CD4-positive, alpha-beta memory T cell (primary cell): ENCODE data around the gene USP49. TPM values are rescaled to one million over a fixed set of nuclear protein-coding genes. Genes with fewer than 3 reads are reported as not detected.

Experiments used
- CTCF ChIA-PET: fragments of 350-600 bp; sonication (Branson Sonifier 250); formaldehyde crosslinking; loops from one replicate; lab custom pipeline; 2021; ENCODE audit warnings: inconsistent platforms; ENCODE audit not compliant: partially characterized antibody; lab: Charles Lee
- POLR2A ChIA-PET: fragments of 350-600 bp; sonication (Branson Sonifier 250); formaldehyde crosslinking; loops from one replicate; lab custom pipeline; 2021; ENCODE audit not compliant: partially characterized antibody; lab: Charles Lee
- DNase-seq, 5 donors: peaks; one replicate each; pipeline versions ENCODE4 v3.0.0 to v3.0.0-alpha.2; 2020 to 2022; ENCODE audit warnings: mixed read lengths in 1 of 5
- H3K27ac ChIP-seq: one replicate; pipeline ENCODE4 v1.7.0; 2013; ENCODE audit warnings: low read depth, low read length
- H3K27me3 ChIP-seq: 2 replicates; pipeline ENCODE4 v1.7.0; 2013; ENCODE audit warnings: mild to moderate bottlenecking, low read length, moderate library complexity; ENCODE audit not compliant: insufficient read depth
- H3K36me3 ChIP-seq: 2 replicates; pipeline ENCODE4 v1.7.0; 2013; ENCODE audit warnings: mild to moderate bottlenecking, low read length, moderate library complexity; ENCODE audit not compliant: insufficient read depth
- H3K4me1 ChIP-seq: 2 replicates; pipeline ENCODE4 v1.7.0; 2013; ENCODE audit warnings: mild to moderate bottlenecking, low read length, moderate library complexity; ENCODE audit not compliant: insufficient read depth
- H3K4me3 ChIP-seq, 2 donors: one replicate each; pipeline ENCODE4 v1.7.0; 2013; ENCODE audit warnings: low read length in 2 of 2, mild to moderate bottlenecking in 1 of 2
- H3K9me3 ChIP-seq, 2 donors: one replicate each; pipeline ENCODE4 v1.7.0; 2013; ENCODE audit warnings: low read length in 2 of 2, control low read depth in 1 of 2; ENCODE audit not compliant: control insufficient read depth in 1 of 2
- H3K27ac Mint-ChIP-seq, 7 donors: one replicate each; pipeline ENCODE4 v1.8.0; 2020 to 2021; ENCODE audit warnings: mixed read lengths in 7 of 7, mild to moderate bottlenecking in 6 of 7, inconsistent platforms in 3 of 7, moderate library complexity in 3 of 7
- H3K27me3 Mint-ChIP-seq, 2 donors: one replicate each; pipeline ENCODE4 v1.8.0; 2020 to 2021; ENCODE audit warnings: mixed read lengths in 2 of 2
- H3K36me3 Mint-ChIP-seq, 2 donors: one replicate each; pipeline ENCODE4 v1.8.0; 2020 to 2021; ENCODE audit warnings: mixed read lengths in 2 of 2, inconsistent platforms in 1 of 2, mild to moderate bottlenecking in 1 of 2
- H3K4me1 Mint-ChIP-seq, 4 donors: one replicate each; pipeline ENCODE4 v1.8.0; 2020 to 2021; ENCODE audit warnings: mixed read lengths in 4 of 4, mild to moderate bottlenecking in 1 of 4
- H3K4me3 Mint-ChIP-seq, 8 donors: one replicate each; pipeline ENCODE4 v1.8.0; 2020 to 2021; ENCODE audit warnings: mixed read lengths in 8 of 8, mild to moderate bottlenecking in 7 of 8, moderate library complexity in 6 of 8, inconsistent platforms in 3 of 8
- H3K9me3 Mint-ChIP-seq, 8 donors: one replicate each; pipeline ENCODE4 v1.8.0; 2020 to 2021; ENCODE audit warnings: mixed read lengths in 8 of 8, mild to moderate bottlenecking in 5 of 8, inconsistent platforms in 3 of 8, moderate library complexity in 1 of 8
- intact Hi-C: fragments of 100-400 bp; cut with micrococcal nuclease; formaldehyde crosslinking; loops from one replicate; pipeline ENCODE4 v1.15.1; 2023
- polyA plus RNA-seq, 2 donors: library from polyadenylated mRNA; unstranded; fragments of 300-500 nt; fragmentation: Illumina TruSeq; gene quantifications; one replicate each; pipeline ENCODE4 v1.2.3, GENCODE V29; 2021
- total RNA-seq, 2 experiments: library from RNA; stranded (reverse); gene quantifications; one replicate each; pipeline ENCODE4 v1.2.3, GENCODE V29; 2021

Gene USP49
- total and polyA plus RNA-seq, 4 experiments from 2014 or later: 0.18 to 2.4 (median 1.1) TPM

DNA sequence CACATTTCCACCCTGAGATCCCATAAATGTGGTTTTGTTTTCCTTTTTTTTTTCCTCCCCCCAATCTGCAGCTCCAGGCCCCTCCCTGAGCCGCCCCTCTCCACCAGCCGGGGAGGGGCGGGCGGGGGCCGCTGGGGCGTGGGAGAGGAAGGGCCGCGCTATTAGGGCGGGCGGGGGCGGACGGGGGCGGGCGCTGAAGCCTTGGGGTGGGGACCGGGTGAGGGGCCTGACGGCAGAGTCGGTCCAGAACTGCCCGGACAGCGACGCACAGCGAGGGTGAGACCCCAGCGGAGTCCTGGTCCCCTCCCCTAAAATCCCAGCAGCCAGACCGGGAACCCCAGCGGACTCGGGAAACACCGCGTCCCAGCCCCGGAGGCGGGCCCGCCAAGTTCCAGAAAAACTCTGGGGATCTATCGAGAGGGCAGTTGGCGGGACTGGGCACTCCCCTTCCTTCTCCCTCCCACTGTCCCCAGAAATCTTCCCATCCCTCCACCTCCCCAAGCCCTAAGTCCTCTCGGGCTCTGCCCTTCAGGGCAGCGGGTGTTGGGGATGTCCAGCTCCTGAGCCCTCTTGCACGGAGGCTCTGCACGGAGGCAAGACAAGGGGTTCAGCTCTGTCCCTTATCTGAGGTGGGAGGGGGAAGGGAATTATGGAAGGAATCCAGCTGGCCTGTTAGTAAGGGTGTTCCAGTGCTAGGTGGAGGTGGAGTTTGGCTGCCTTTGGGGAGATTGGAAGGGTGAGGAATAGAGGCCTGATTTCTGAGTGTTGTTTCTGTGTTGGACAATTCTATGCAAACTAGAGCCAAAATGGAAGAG lies 114.4 kb downstream of the USP49 start, which contains the start of gene PRICKLE4:
Gene PRICKLE4, plus strand, starts transcription at position 232 of the 815 bp plus-strand sequence. CDS start 2,692 bp downstream, outside the sequence.
- POLR2A ChIA-PET: interaction anchor here (1.2 to 1.4 kb wide), 2 partner anchors 268 to 526 kb away, joined by 3 to 6 read pairs; no protein-coding TSS in a partner anchor
- H3K36me3 ChIP-seq: no peaks in the 10 kb centered on the region

GRCh38 chr6:41779788-41780550 lies 115.2 kb downstream of the USP49 start, which contains the start of gene FRS3:
FRS3 (minus strand) TSS chr6:41779900; CDS start chr6:41776987, 2,913 bp downstream.
- POLR2A ChIA-PET: interaction anchor here (0.7 to 1.2 kb wide), 3 partner anchors 44 to 526 kb away, joined by 3 read pairs; partner anchors contain the start of gene TAF8
- Histone ChIP-seq H3K4me3 (peak within 1 kb of the TSS; percentile 45 to 76), H3K4me1 (peaks cover 15% of the 10 kb centered on the region)

More for the DNA sequence above, 114.4 kb downstream of the USP49 start, which contains the start of gene PRICKLE4:
- H3K27me3 ChIP-seq: no peaks in the 10 kb centered on the region
- H3K27ac Mint-ChIP-seq: peak within 1 kb of the TSS in 4 of 7 donors; percentile 72 to 88 (median 84)
- H3K27me3 Mint-ChIP-seq: peaks cover 2 to 3% of the 10 kb centered on the region in 2 donors
- peak within 1 kb of the TSS; percentile 80 to 94 (median 87) for H3K4me3 Mint-ChIP-seq
- intact Hi-C loops: loop anchor here (1.0 to 10.0 kb wide), 7 partner anchors 45 to 1394 kb away; partner anchors contain the start of genes MRPS10, SRF, TFEB and USP49
- no peak for DNase-seq
- CTCF ChIA-PET: interaction anchor here (1.1 to 9.8 kb wide), 6 partner anchors 11 to 434 kb away, joined by 3 to 178 read pairs (median 4); partner anchors contain the start of genes BYSL, MED20 and TAF8
- H3K36me3 Mint-ChIP-seq: peaks cover 2 to 8% of the 10 kb centered on the region in 2 donors
- peaks cover 0 to under 1% (median 0%) of the 10 kb centered on the region in 8 donors for H3K9me3 Mint-ChIP-seq
- peak within 1 kb of the TSS; percentile 44 to 76 for H3K4me3 ChIP-seq
- peak within 1 kb of the TSS; percentile 44 for H3K27ac ChIP-seq
- H3K4me1 Mint-ChIP-seq: peaks cover 9 to 32% (median 16%) of the 10 kb centered on the region in 4 donors
- no peaks in the 10 kb centered on the region for H3K9me3 ChIP-seq
- peaks cover 16% of the 10 kb centered on the region for H3K4me1 ChIP-seq

GRCh38 chr6:41779336-41779735 lies 115.8 kb downstream of the USP49 start:
- no peaks in the 10 kb centered on the region for H3K9me3 Mint-ChIP-seq
- H3K27me3 Mint-ChIP-seq: peaks cover 2 to 3% of the 10 kb centered on the region in 2 donors
- H3K4me3 ChIP-seq: peak overlapping the region; percentile 45 to 76
- peak overlapping the region in 6 of 7 donors; percentile 83 to 93 (median 88) for H3K27ac Mint-ChIP-seq
- peaks cover 9 to 30% (median 12%) of the 10 kb centered on the region in 4 donors for H3K4me1 Mint-ChIP-seq
- H3K27ac ChIP-seq: peak overlapping the region; percentile 25
- H3K36me3 Mint-ChIP-seq: peaks cover 10 to 22% of the 10 kb centered on the region in 2 donors
- POLR2A ChIA-PET: interaction anchor here (0.7 to 1.2 kb wide), 3 partner anchors 43 to 527 kb away, joined by 3 read pairs; partner anchors contain the start of gene TAF8
- DNase-seq: no peak
- H3K4me1 ChIP-seq: peaks cover 15% of the 10 kb centered on the region
- intact Hi-C loops: loop anchor here (1.0 kb wide), 1 partner anchor 8 kb away; the partner anchor contains the start of gene TOMM6
- CTCF ChIA-PET: interaction anchor here (0.6 to 9.8 kb wide), 3 partner anchors 267 to 768 kb away, joined by 3 to 178 read pairs (median 3); partner anchors contain the start of gene TAF8
- no peaks in the 10 kb centered on the region for H3K9me3 ChIP-seq
- peaks cover 10% of the 10 kb centered on the region for H3K36me3 ChIP-seq
- peak overlapping the region; percentile 84 to 91 (median 87) for H3K4me3 Mint-ChIP-seq
- no peaks in the 10 kb centered on the region for H3K27me3 ChIP-seq

More at GRCh38 chr6:41779788-41780550, 115.2 kb downstream of the USP49 start, which contains the start of gene FRS3:
- Mint-ChIP-seq H3K27me3 (peaks cover 2 to 3% of the 10 kb centered on the region in 2 donors), H3K27ac (peak within 1 kb of the TSS in 6 of 7 donors; percentile 83 to 93 (median 88)), H3K4me1 (peaks cover 9 to 32% (median 13%) of the 10 kb centered on the region in 4 donors), H3K36me3 (peaks cover 4 to 15% of the 10 kb centered on the region in 2 donors), H3K9me3 (no peaks in the 10 kb centered on the region), H3K4me3 (peak within 1 kb of the TSS; percentile 87 to 94 (median 88))
- Histone ChIP-seq H3K36me3 (peaks cover 6% of the 10 kb centered on the region), H3K27ac (peak within 1 kb of the TSS; percentile 44), H3K27me3 (no peaks in the 10 kb centered on the region), H3K9me3 (no peaks in the 10 kb centered on the region)
- CTCF ChIA-PET: interaction anchor here (0.6 to 9.8 kb wide), 5 partner anchors 11 to 768 kb away, joined by 3 to 178 read pairs (median 3); partner anchors contain the start of gene TAF8
- intact Hi-C loops: loop anchor here (1.0 to 10.0 kb wide), 8 partner anchors 7 to 1395 kb away; partner anchors contain the start of genes MRPS10, SRF, TFEB and TOMM6
- DNase-seq: peak; percentile 96 to 99 (median 97)

DNA sequence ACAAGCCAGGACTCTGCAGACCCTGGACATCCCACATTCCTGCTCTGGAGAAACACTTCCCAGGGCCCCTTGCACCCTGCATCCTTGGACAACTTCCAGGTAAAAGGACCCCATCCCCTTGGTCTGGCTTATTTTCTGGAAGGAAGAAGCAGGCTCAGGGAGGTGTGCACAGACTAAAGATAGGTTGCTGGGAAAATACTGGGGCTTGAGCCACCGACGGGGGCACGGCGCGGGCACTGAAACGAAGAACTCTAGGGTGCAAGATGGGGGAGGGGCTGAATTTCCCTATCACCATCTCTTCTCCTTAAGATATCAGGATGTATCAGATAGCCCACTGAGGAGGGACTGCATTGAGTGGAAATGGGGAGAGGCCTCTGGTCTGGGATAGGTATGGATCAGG lies 116.3 kb downstream of the USP49 start:
- Mint-ChIP-seq H3K27ac (peak overlapping the region in 5 of 7 donors; percentile 83 to 93 (median 87)), H3K9me3 (no peaks in the 10 kb centered on the region)
- no peaks in the 10 kb centered on the region for H3K9me3 ChIP-seq

DNA sequence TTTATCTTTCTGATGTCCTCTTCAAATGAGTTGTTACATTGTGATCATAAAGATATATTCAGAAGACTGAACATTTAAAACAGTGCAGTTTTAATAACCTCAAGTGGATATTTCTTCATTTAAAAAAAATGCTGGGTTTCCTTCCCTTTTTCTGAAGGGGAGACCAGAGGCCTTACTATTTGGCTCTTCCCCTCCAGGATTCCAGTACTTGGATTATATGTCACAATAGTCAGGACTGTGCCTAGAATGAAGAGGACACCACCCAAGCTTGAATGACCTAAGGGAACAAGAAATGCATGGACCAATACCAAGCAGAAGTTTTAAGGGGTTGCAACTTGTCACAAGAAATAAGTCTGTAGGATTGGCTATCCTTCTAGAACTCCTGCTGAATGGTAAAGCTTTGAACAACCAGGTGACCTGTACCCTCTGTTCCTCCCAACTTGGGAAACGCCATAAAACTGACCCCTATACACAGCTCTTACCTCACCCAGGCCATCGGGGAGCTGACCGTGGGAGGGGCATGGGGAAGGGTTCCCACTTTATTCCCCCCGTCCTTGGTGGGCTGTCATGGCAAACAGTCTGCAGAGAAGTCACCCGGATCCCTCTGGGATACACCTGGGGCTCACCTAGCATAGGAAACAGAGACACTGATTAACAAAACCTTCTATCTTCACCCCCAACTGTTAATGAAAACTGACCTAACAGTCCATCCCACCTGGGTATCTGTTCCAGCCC lies 117.5 kb downstream of the USP49 start:
- peaks cover 2 to 3% of the 10 kb centered on the region in 2 donors for H3K27me3 Mint-ChIP-seq
- Histone ChIP-seq H3K4me3 (no peak overlapping the region), H3K27me3 (no peaks in the 10 kb centered on the region), H3K27ac (no peak overlapping the region), H3K9me3 (no peaks in the 10 kb centered on the region), H3K4me1 (peaks cover 15% of the 10 kb centered on the region), H3K36me3 (peaks cover 14% of the 10 kb centered on the region)
- peaks cover 9 to 27% (median 12%) of the 10 kb centered on the region in 4 donors for H3K4me1 Mint-ChIP-seq
- peak overlapping the region in 4 of 8 donors; percentile 36 to 88 (median 44) for H3K4me3 Mint-ChIP-seq
- H3K9me3 Mint-ChIP-seq: no peaks in the 10 kb centered on the region
- peak overlapping the region in 1 of 7 donors; percentile 12 for H3K27ac Mint-ChIP-seq
- H3K36me3 Mint-ChIP-seq: peaks cover 15 to 28% of the 10 kb centered on the region in 2 donors
- ChIA-PET POLR2A (interaction anchor here (1.0 to 1.3 kb wide), 2 partner anchors 10 to 14 kb away, joined by 3 to 5 read pairs; partner anchors contain the start of gene TOMM6), CTCF (interaction anchor here (0.6 to 4.5 kb wide), 6 partner anchors 10 to 437 kb away, joined by 3 to 28 read pairs (median 4); partner anchors contain the start of genes BYSL, MED20 and TOMM6)
- intact Hi-C loops: loop anchor here (2.0 kb wide), 2 partner anchors 71 to 175 kb away; no protein-coding TSS in a partner anchor
- DNase-seq: no peak

More for the DNA sequence above, 116.3 kb downstream of the USP49 start:
- ChIA-PET CTCF (interaction anchor here (0.7 to 4.5 kb wide), 5 partner anchors 8 to 436 kb away, joined by 3 to 28 read pairs (median 4); partner anchors contain the start of genes BYSL, MED20 and TOMM6), POLR2A (interaction anchor here (1.0 to 1.3 kb wide), 2 partner anchors 9 to 13 kb away, joined by 3 to 5 read pairs; partner anchors contain the start of gene TOMM6)
- peaks cover 2 to 3% of the 10 kb centered on the region in 2 donors for H3K27me3 Mint-ChIP-seq
- no peak for DNase-seq
- intact Hi-C loops: loop anchor here (1.0 kb wide), 1 partner anchor 8 kb away; the partner anchor contains the start of gene TOMM6
- peaks cover 9 to 27% (median 12%) of the 10 kb centered on the region in 4 donors for H3K4me1 Mint-ChIP-seq
- no peaks in the 10 kb centered on the region for H3K27me3 ChIP-seq
- peak overlapping the region; percentile 45 to 76 for H3K4me3 ChIP-seq
- H3K27ac ChIP-seq: no peak overlapping the region
- H3K36me3 ChIP-seq: peaks cover 13% of the 10 kb centered on the region
- H3K36me3 Mint-ChIP-seq: peaks cover 14 to 25% of the 10 kb centered on the region in 2 donors
- peak overlapping the region; percentile 84 to 91 (median 87) for H3K4me3 Mint-ChIP-seq
- H3K4me1 ChIP-seq: peaks cover 15% of the 10 kb centered on the region
